ENCODE measurements around the gene OR12D3.
"Not testable (repeated sequence)": the region's sequence is repeated elsewhere in the genome, so short reads cannot be mapped to it uniquely, and the experiment has no call there.

OR12D3 gene, protein sequence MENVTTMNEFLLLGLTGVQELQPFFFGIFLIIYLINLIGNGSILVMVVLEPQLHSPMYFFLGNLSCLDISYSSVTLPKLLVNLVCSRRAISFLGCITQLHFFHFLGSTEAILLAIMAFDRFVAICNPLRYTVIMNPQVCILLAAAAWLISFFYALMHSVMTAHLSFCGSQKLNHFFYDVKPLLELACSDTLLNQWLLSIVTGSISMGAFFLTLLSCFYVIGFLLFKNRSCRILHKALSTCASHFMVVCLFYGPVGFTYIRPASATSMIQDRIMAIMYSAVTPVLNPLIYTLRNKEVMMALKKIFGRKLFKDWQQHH

DNA sequence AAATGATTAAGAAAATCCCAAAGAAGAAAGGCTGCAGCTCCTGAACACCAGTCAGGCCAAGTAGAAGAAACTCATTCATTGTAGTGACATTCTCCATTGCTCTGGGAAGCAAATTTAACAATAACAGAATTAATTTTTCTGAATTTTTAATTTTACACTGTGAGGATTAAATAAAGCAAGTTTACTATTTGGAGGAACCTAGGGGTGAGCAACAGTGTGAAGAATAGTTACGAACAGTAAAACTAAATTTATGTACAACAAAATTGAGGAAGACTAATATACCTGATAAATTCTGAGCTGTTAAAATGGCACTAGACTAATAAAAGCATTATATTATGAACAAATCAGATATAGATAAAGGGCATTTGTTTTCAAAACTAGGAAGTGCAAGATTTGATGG is at the start of gene OR12D3:
TSS of gene OR12D3 (minus strand) at position 101 of the 400 bp plus-strand sequence. CDS start at position 97, 4 bp downstream.
- DNase-seq: no peak

DNA sequence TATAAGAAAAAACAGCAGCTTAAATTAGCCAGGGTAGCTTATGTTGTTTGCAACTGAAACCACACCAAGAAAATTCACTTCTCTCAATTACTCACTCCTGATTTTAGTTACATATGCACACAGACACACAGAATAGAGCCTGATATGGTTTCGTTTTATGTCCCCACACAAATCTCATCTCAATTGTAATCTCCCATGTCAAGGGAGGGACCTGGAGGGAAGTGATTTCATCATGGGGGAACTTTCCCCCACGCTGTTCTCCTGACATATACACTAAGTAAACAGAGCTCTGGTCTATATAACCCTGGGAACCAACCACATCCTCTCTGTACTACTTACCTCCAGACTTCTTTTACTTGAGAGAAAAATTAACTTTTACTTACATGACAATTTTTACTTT is 49.5 kb upstream of the OR12D3 start:
- DNase-seq: no peak

DNA sequence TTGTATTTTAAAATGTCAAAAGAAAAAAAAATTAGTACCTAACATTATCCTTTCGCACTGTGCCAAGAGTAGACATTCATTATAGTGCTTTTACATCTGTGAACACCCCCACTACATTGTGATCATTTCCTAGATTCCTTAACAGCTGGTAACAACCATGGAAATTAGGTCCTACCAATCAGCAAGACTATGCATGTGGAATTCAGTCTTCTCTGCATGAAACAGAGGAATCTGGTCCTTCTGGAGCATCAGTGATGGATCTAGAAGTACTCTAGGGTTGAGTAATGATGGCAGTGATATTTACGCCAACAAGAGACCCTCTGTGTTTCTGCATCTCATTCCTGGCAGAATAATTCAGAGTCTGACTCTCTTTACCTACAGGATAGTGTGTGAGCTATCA is 49.1 kb upstream of the OR12D3 start:
- DNase-seq: no peak

DNA sequence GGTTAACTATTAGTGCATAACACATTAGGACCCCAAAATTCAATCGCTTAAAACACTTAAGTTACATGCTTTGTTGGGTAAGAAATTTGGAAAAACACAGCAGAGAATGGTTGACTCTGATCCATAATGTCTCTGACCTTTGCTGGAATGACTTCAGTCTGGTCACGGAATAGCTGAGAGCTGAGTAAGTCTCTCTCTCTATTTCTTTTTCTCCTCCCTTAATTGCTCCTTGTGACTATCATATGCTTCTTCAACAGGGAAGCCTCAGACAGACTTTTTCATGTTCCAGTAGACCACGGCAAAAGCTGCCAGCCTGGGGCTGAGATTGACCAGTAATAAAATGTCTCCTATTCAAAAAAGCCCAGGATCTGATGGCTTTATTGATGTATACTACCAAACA is 44.4 kb upstream of the OR12D3 start:
- DNase-seq: no peak

DNA sequence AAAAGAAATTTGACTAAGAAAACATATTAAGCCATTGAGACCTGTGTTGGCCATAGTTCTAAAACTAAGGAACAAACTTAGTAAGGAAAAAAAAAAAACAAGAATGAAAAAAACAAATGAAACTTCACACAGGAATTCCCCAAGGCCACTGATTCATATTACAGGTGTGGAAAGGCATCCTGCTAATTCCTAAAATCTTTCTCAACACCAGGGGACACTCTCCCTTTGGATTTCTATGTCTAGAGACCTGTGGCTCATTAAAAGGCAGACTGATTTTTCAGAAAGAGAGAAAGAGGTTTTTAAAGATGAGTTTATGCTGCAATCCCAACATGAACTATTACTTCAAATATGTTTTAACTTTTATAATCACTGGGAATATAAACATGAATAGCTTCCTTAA is 39.5 kb upstream of the OR12D3 start, which contains the start of gene OR12D1:
TSS of gene OR12D1 (plus strand) at position 341 of the 400 bp plus-strand sequence.
- DNase-seq: no peak

DNA sequence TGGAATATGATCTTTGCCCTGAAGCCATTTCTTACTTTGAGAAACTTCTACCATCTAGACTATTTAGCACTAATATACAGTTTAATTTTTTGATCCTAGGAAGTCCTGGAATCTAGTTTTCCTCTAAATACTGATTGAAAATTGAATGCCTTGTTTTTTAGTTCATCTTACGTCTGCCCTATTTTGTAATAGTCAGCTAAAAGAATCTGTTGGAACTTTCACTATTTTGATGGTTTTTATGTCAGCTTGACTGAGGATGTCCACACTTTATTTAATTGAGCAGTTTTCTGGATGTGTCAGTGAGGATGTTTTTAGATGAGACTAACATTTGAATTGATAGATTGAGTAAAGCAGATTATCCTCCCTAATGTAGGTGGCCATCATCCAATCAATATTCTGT is 28.7 kb upstream of the OR12D3 start:
- DNase-seq: no peak

DNA sequence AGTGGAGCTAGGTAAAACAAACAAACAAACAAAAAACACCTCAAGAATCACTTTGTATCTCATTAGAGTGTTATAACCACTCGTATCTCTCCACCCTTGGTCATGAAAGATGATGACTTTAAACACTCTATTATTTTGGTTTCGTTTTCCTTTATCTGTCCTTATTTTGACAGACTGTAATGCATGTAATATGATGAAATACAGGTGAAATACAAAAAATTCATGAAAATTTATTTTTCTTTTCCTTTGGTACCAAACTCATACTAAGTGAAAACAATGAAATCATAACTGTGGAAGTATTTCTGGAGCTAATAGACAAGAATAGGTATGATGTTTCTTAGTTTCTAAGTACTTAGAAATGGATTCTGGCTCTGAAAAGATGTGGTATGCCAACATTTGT is 24.4 kb upstream of the OR12D3 start:
- no peak for DNase-seq

DNA sequence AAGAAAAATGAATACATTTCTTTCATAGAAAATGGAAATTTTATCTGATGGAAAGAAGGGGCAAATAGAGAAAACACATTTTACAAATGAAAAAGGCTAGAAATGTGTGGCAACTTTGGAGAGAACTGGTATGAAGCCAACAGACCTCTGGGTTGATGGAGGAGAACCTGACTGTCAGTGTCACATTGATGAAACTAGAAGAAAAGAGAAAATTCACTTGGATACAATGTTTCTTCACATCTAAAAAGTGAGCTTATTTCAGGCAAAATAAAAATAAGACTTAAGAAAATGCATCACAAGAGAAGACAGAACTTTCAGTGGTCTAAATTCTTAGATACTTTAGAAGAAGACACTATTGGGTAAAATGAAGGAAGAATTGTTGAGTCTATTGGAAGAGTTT is 20.2 kb upstream of the OR12D3 start, which contains the start of gene OR12D2:
TSS of gene OR12D2 (plus strand) at position 301 of the 400 bp plus-strand sequence. CDS start 1,069 bp downstream, outside the sequence.
- no peak for DNase-seq

DNA sequence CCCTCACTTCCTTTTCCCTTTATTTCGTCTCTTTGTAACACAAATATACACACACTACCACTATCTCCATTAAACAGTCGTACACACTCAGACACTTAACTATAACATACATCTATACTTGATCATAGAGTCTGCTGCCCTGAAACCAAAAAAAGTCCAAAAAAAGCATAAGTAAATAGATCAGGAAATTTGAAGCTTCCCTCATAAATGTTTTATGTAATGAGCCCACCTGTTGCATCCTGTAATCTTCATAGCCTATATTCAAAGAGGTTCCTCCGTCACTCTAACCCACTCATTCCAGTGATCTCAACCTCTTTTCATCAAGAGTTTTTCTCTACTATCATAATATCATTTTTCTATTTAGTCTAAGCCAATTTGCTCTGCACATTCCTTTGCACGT is 13.4 kb upstream of the OR12D3 start:
- no peak for DNase-seq

DNA sequence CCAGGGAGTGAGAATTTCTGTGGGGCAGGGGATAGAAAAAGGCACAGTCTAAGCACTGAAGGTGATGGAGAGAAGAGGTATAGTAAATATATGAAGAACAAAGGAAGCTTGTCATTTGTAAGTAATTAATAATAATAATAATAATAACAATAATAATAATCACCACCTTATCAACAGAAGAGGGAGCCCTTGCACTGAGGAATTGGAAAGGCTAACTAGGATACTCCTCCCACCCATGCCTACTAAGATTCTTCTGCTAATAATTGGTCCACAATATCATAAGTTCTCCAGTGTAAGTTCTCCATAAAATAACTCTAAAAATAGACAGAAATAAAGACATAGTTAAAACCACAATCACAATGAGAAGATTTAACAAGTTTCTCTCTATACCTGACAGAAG is 912 bp upstream of the OR12D3 start:
- no peak for DNase-seq

DNA sequence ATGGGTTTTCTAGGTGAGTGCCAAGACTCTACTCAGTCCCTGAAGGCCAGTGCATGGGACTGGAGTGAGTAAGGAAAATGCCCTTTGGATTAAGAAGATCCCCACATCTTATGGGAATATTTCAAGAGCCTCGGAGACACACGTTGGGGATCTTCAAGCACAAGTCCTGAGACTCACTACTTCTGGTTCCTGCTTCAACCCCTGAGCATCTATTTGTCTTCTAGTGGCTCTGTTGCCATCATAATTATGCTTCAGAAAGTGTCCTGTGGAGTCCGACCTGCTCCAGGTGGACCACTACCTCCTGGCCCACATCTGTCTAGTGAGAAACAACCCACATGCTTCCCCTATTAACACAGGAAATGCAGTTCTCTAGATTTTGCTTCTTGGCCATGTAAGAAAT is 6.3 kb downstream of the OR12D3 start, which contains the start of gene OR5V1:
TSS of gene OR5V1 (minus strand) at position 101 of the 400 bp plus-strand sequence. CDS start 12,670 bp downstream, outside the sequence.
- DNase-seq: no peak

DNA sequence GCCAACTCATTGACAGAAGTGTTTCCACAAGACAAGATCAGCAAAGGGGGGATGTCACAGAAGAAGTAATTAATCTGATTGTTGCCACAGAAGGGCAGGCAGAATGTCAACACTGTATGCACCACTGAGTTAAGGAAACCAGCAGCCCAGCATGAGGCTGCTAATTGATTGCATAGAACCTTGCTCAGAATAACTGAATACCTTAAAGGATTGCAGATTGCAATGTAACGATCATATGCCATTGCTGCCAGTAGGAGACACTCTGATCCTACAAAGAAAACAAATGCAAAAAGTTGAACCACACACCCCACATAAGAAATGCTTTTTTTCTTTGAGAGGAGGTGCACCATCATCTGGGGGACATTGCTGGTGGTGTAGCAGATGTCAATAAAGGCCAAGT is 19.5 kb downstream of the OR12D3 start:
- no peak for DNase-seq

DNA sequence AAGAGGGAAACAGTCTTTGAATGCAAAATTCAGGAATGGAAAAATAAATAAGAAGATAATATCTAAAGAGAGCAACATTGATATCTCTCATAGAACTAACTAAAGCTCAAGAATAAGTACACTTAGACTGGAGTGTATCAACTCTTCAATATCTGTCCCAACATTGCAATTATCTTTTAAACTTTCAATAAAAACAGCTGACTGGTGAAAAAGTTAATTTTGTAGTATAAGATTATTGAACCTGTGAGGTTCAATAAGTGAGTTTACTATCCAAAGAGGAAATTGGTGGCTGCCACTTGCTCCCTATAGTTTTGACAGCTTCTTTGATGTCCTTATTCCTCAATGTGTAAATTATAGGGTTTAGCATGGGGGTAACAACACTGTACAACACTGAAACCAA is 20.1 kb downstream of the OR12D3 start:
- DNase-seq: no peak

DNA sequence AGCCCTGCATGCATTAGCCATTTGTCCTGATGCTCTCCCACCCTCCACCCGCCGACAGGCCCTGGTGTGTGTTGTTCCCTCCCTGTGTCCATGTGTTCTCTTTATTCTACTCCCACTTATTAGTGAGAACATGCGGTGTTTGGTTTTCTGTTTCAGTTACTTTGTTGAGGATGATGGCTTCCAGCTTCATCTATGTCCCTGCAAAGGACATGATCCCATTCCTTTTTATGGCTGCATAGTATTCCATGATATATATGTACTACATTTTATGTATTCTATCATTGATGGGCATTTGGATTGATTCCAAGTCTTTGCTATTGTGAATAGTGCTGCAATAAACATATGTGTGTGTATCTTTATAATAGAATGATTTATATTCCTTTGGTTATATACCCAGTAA is 25.7 kb downstream of the OR12D3 start:
- not testable (repeated sequence) for DNase-seq

DNA sequence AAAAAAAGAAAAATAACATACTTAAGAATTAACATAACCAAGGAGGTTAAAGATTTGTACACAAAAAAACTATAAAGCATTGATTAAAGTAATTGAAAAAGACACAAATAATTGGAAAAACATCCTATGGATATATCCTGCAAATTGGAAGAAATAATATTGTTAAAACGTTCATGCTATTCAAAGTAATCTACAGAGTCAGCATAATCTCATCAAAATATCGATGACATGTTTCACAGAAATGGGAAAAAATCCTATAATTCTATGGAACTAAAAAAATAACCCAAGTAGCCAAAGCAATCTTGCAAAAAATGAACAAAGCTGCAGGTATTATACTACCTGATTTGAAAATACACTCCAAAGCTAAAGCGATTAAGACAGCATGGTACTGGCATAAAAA is 29.7 kb downstream of the OR12D3 start:
- no peak for DNase-seq

DNA sequence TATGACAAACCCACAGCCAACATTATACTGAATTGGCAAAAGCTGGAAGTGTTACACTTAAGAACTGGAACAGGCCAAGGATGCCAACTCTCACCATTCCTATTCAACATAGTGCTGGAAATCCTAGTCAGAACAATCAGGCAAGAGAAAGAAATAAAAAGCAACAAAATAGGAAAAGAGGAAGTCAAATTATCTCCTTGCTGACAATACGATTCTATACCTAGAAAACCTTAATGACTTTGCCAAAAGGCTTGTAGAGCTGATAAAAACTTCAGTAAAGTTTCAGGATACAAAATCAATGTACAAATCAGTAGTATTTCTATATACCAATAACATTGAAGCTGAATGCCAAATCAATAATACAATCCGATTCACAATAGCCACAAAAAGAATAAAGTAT is 38.8 kb downstream of the OR12D3 start:
- DNase-seq: no peak

DNA sequence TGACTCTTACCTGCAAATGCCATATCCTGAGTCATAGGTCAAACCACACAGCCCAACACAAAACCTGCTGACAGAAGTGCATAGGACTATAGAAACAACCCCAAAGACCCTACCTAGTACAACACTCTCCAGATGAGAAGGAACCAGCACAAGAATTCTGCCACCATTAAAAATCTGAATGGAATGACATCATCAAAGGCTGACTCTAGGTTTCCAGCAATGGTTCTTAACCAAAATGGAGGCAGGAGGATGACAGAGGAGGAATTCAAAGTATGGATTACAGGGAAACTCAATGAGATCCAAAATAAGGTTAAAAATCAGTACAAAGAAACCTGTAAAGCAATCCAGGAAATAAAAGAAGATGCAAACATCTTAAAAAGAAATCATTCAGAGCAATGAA is 42.4 kb downstream of the OR12D3 start:
- no peak for DNase-seq

DNA sequence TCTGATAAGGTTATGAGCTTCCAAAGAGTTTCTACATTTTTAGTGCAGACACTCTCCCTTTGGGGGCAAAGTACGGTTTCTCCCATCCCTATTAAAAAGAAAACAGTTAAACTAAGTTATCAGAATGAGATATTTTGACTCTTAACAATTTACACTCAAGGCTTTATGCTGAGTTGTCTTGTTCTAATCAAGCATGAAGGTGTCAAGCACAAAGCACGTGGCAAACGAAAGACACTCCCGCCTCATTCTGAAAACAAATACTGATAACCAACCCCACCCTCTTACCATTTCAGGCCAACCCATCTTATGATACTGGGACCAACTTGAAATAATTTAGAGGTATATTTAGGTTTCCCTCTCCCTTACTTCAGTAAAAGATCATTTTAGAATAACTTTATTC is 49.3 kb downstream of the OR12D3 start:
- no peak for DNase-seq
